Measurements from ENCODE around the gene MSH2.
"Not testable (repeated sequence)": the region's sequence is repeated elsewhere in the genome, so short reads cannot be mapped to it uniquely, and the experiment has no call there.

DNA sequence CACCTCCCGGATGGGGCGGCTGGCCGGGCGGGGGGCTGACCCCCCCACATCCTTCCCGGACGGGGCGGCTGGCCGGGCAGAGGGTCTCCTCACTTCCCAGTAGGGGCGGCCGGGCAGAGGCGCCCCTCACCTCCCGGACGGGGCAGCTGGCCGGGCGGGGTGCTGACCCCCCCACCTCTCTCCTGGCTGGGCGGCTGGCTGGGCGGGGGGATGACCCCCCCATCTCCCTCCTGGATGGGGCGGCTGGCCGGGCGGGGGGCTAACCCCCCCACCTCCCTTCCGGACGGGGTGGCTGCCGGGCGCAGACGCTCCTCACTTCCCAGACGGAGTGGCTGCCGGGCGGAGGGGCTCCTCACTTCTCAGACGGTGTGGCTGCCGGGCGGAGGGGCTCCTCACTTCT lies 30.5 kb downstream of the MSH2 start:
- not testable (repeated sequence) for TF ChIP-seq TCF7 (IDR thresholded peaks at IDR 0.05; ENCODE audit: low read depth); ZNF138 (CRISPR knock-in tag; IDR thresholded peaks at IDR 0.05; ENCODE audit: low read depth); ZMAT3 (CRISPR knock-in tag; conservative IDR thresholded peaks at IDR 0.05); TAF1 (CRISPR knock-in tag; IDR thresholded peaks at IDR 0.05); TEAD3 (CRISPR knock-in tag; optimal IDR thresholded peaks at IDR 0.05; ENCODE audit: borderline replicate concordance); EP300 (IDR thresholded peaks at IDR 0.05; ENCODE audit: low read depth in 2 of 2, low read length in 2 of 2); EP300 (CRISPR knock-in tag; IDR thresholded peaks at IDR 0.05; ENCODE audit: borderline replicate concordance); EZH2 (conservative IDR thresholded peaks at IDR 0.05; ENCODE audit: low read depth, low read length); NR2C2 (CRISPR knock-in tag; IDR thresholded peaks at IDR 0.05; ENCODE audit: borderline replicate concordance); SP1 (IDR thresholded peaks at IDR 0.05); SP1 (CRISPR knock-in tag; IDR thresholded peaks at IDR 0.05); GABPA (IDR thresholded peaks at IDR 0.05; ENCODE audit: low read depth, low read length); GABPA (CRISPR knock-in tag; IDR thresholded peaks at IDR 0.05; ENCODE audit: low read depth)
- TF ChIP-seq, protein P1, sequence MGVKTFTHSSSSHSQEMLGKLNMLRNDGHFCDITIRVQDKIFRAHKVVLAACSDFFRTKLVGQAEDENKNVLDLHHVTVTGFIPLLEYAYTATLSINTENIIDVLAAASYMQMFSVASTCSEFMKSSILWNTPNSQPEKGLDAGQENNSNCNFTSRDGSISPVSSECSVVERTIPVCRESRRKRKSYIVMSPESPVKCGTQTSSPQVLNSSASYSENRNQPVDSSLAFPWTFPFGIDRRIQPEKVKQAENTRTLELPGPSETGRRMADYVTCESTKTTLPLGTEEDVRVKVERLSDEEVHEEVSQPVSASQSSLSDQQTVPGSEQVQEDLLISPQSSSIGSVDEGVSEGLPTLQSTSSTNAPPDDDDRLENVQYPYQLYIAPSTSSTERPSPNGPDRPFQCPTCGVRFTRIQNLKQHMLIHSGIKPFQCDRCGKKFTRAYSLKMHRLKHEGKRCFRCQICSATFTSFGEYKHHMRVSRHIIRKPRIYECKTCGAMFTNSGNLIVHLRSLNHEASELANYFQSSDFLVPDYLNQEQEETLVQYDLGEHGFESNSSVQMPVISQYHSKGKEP (CRISPR knock-in tag; IDR thresholded peaks at IDR 0.05): not testable (repeated sequence)
